GM12891 (cell line): Measurements from ENCODE around the gene NUDT8.
"Not testable (repeated sequence)": the region's sequence is repeated elsewhere in the genome, so short reads cannot be mapped to it uniquely, and the experiment has no call there.

ENCODE experiments used
- POLR2A ChIP-seq: IDR thresholded peaks from 2 replicates; pipeline ENCODE4 v1.6.1; 2011; ENCODE audit warnings: low read depth, low read length, control low read depth
- POLR2AphosphoS5 ChIP-seq: IDR thresholded peaks from 2 replicates; pipeline ENCODE4 v1.6.1; 2011; ENCODE audit warnings: low read depth, low read length, control low read depth
- POU2F2 ChIP-seq: IDR thresholded peaks from 2 replicates; pipeline ENCODE4 v1.6.1; 2011; ENCODE audit warnings: low read depth, mild to moderate bottlenecking, control low read depth, low read length, moderate library complexity

DNA sequence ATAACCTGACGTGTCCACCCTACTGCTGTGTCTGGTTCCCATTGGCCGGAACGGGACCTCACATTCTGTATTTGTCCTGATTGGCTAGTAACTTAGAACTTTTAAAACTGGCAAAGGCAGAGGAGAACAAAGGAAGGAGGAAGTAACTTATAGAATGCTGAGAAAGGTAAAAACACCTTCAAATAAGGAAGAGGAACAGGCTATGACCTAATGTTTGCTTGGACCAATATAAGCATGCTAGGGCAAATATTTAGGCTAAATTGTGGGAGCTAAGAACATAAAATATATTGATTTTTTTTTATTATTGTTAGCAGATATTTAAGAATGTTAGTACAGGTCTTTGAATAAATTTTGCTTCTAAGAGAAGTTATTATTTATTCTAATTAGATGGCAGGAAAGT, 7.7 kb upstream of the NUDT8 start:
- not testable (repeated sequence) for TF ChIP-seq POLR2AphosphoS5, POLR2A, POU2F2
